PC-9 (cell line): ENCODE measurements around the gene PACSIN1. TPM values are rescaled to one million over a fixed set of nuclear protein-coding genes. Genes with fewer than 3 reads are reported as not detected.

ENCODE experiments used
- BruUV-seq: library from RNA; stranded (reverse); fragments of 400-500 nt; replicated peaks from 2 replicates; lab custom pipeline; 2021; lab: Mats Ljungman, UMichigan
- CTCF ChIA-PET: fragments of 300-600 bp; sonication (Branson Sonifier 250); formaldehyde crosslinking; loops from one replicate; lab custom pipeline; 2022; ENCODE audit warnings: antibody characterized with exemption; lab: Charles Lee
- POLR2A ChIA-PET: fragments of 300-600 bp; sonication (Branson Sonifier 250); formaldehyde crosslinking; loops from one replicate; lab custom pipeline; 2022; ENCODE audit warnings: antibody characterized with exemption; ENCODE audit not compliant: unreplicated experiment; lab: Charles Lee
- DNase-seq, 2 experiments: peaks; one replicate each; pipeline versions ENCODE4 v3.0.0 to v3.0.0-alpha.2; 2015 to 2022; ENCODE audit warnings: mixed read lengths in 1 of 2
- H2AFZ ChIP-seq: fragments of 200-600 bp; sonication (generic); 2 replicates; pipeline ENCODE4 v1.8.1; 2017; ENCODE audit warnings: antibody characterized with exemption
- H3F3A ChIP-seq: fragments of 200-600 bp; sonication (generic); 2 replicates; pipeline ENCODE4 v1.8.1; 2017; ENCODE audit warnings: antibody characterized with exemption, mild to moderate bottlenecking, low read depth; ENCODE audit not compliant: insufficient read depth
- H3K27ac ChIP-seq: fragments of 200-600 bp; sonication (generic); 2 replicates; pipeline ENCODE4 v1.6.1; 2016; ENCODE audit warnings: mixed run types
- H3K27me3 ChIP-seq: fragments of 200-600 bp; sonication (generic); 2 replicates; pipeline ENCODE4 v1.6.1; 2016; ENCODE audit warnings: low read depth, mixed run types; ENCODE audit not compliant: insufficient read depth
- H3K36me3 ChIP-seq: fragments of 200-600 bp; sonication (generic); 2 replicates; pipeline ENCODE4 v1.6.1; 2016; ENCODE audit warnings: low read depth, mixed run types
- H3K4me1 ChIP-seq: fragments of 200-600 bp; sonication (generic); replicated peaks from 2 replicates; pipeline ENCODE4 v1.6.1; 2016; ENCODE audit warnings: mixed run types; ENCODE audit not compliant: insufficient read depth
- H3K4me2 ChIP-seq: fragments of 200-600 bp; sonication (generic); 2 replicates; pipeline ENCODE4 v1.6.1; 2017; ENCODE audit warnings: mixed run types
- H3K4me3 ChIP-seq: fragments of 200-600 bp; sonication (generic); 2 replicates; pipeline ENCODE4 v1.6.1; 2016; ENCODE audit warnings: mixed run types
- H3K79me2 ChIP-seq: fragments of 200-600 bp; sonication (generic); 2 replicates; pipeline ENCODE4 v1.6.1; 2017; ENCODE audit warnings: low read depth, mixed run types
- H3K9me2 ChIP-seq: fragments of 200-600 bp; sonication (generic); 2 replicates; pipeline ENCODE4 v1.8.1; 2017; ENCODE audit warnings: mild to moderate bottlenecking; ENCODE audit not compliant: insufficient read depth
- H3K9me3 ChIP-seq: fragments of 200-600 bp; sonication (generic); 2 replicates; pipeline ENCODE4 v1.8.1; 2016; ENCODE audit warnings: low read depth; ENCODE audit not compliant: insufficient read depth
- H4K20me1 ChIP-seq: fragments of 200-600 bp; sonication (generic); 2 replicates; pipeline ENCODE4 v1.8.1; 2017; ENCODE audit not compliant: insufficient read depth
- EZH2 ChIP-seq: fragments of 200-600 bp; sonication (generic); IDR thresholded peaks from 2 replicates; pipeline ENCODE4 v1.8.0; 2017; ENCODE audit warnings: antibody characterized with exemption, low read depth
- intact Hi-C: fragments of 100-400 bp; cut with micrococcal nuclease; formaldehyde crosslinking; loops from one replicate; pipeline ENCODE4 v1.10.0; 2022; ENCODE audit not compliant: unreplicated experiment
- total RNA-seq: library from RNA; stranded (reverse); gene quantifications from 2 replicates; pipeline ENCODE4 v1.2.3, GENCODE V29; 2021
- TF ChIP-seq, protein P1 (sequence below): fragments of 200-600 bp; sonication (generic); conservative IDR thresholded peaks from 2 replicates; pipeline ENCODE4 v1.6.1; 2017; ENCODE audit warnings: mixed run types, antibody characterized with exemption, mild to moderate bottlenecking, moderate library complexity

Gene PACSIN1
- total RNA-seq, 1 experiment from 2014 or later, result 5.0 TPM

GRCh38 chr6:34528996-34529664 is 63.3 kb downstream of the PACSIN1 start:
- Histone ChIP-seq H3K9me3 (no peaks in the 10 kb centered on the region), H3K4me1 (peaks cover 12% of the 10 kb centered on the region), H3K4me2 (no peak overlapping the region), H3K9me2 (no peaks in the 10 kb centered on the region), H3K36me3 (no peaks in the 10 kb centered on the region), H3K4me3 (no peak overlapping the region), H3F3A (peaks cover 4% of the 10 kb centered on the region; the same call in 1 of the 2 replicates), H3K79me2 (no peaks in the 10 kb centered on the region), H4K20me1 (no peaks in the 10 kb centered on the region), H2AFZ (no peak overlapping the region), H3K27ac (no peak overlapping the region), H3K27me3 (no peaks in the 10 kb centered on the region)
- TF ChIP-seq EZH2, result no peak
- TF ChIP-seq, protein P1, sequence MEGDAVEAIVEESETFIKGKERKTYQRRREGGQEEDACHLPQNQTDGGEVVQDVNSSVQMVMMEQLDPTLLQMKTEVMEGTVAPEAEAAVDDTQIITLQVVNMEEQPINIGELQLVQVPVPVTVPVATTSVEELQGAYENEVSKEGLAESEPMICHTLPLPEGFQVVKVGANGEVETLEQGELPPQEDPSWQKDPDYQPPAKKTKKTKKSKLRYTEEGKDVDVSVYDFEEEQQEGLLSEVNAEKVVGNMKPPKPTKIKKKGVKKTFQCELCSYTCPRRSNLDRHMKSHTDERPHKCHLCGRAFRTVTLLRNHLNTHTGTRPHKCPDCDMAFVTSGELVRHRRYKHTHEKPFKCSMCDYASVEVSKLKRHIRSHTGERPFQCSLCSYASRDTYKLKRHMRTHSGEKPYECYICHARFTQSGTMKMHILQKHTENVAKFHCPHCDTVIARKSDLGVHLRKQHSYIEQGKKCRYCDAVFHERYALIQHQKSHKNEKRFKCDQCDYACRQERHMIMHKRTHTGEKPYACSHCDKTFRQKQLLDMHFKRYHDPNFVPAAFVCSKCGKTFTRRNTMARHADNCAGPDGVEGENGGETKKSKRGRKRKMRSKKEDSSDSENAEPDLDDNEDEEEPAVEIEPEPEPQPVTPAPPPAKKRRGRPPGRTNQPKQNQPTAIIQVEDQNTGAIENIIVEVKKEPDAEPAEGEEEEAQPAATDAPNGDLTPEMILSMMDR, result no peak
- BruUV-seq, result no TSS peak
- no peak for DNase-seq
- POLR2A ChIA-PET, result no interaction called here
- intact Hi-C loops, result loop anchor here (5.0 kb wide), 2 partner anchors 67 to 713 kb away; no protein-coding TSS in a partner anchor
- CTCF ChIA-PET, result no interaction called here

DNA sequence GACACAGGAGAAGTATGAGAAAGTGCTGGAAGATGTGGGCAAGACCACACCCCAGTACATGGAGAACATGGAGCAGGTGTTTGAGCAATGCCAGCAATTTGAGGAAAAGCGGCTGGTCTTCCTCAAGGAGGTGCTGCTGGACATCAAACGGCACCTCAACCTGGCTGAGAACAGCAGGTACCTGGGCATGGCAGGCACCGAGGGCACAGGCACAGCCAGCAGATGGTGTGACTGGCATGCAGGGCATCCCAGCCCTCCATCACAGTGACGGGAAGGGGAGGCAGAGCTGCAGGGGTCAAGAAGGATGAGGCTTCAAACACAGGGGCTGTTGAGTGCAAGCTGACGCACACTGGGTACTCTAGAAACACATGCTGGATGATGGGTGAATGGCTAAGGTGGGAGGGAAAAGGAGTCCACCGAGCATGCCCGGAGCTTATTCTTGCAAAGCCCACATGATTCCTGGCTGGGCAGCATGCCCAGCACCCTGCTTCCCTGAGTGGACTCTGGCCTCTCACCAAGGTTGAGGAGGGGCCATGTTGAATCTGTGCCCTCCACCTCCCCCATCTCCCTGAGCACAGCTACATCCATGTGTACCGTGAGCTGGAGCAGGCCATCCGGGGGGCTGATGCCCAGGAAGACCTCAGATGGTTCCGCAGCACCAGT is 63.9 kb downstream of the PACSIN1 start:
- intact Hi-C loops, result loop anchor here (5.0 kb wide), 2 partner anchors 67 to 713 kb away; no protein-coding TSS in a partner anchor
- H3K9me3 ChIP-seq, result no peaks in the 10 kb centered on the region
- CTCF ChIA-PET, result no interaction called here
- H3K36me3 ChIP-seq, result no peaks in the 10 kb centered on the region
- POLR2A ChIA-PET, result no interaction called here
- H3K4me3 ChIP-seq, result no peak overlapping the region
- H3K4me1 ChIP-seq, result peaks cover 12% of the 10 kb centered on the region
- no peaks in the 10 kb centered on the region for H3K79me2 ChIP-seq
- no peak overlapping the region for H3K4me2 ChIP-seq
- BruUV-seq, result no TSS peak
- TF ChIP-seq, protein P1, result peak; percentile 29; the same call in 1 of the 2 replicates
- TF ChIP-seq EZH2, result no peak
- H2AFZ ChIP-seq, result no peak overlapping the region
- DNase-seq, result peak in 1 of 2 experiments; percentile 41
- no peaks in the 10 kb centered on the region for H3K9me2 ChIP-seq
- peaks cover 4% of the 10 kb centered on the region; the same call in 1 of the 2 replicates for H3F3A ChIP-seq
- no peak overlapping the region for H3K27ac ChIP-seq
- H4K20me1 ChIP-seq, result no peaks in the 10 kb centered on the region
- H3K27me3 ChIP-seq, result no peaks in the 10 kb centered on the region

- Histone ChIP-seq H3K4me2 (no peak overlapping the region), H3K79me2 (no peaks in the 10 kb centered on the region), H3K4me1 (peaks cover 15% of the 10 kb centered on the region), H3K9me2 (no peaks in the 10 kb centered on the region), H3K27me3 (no peaks in the 10 kb centered on the region), H3K4me3 (no peak overlapping the region), H4K20me1 (no peaks in the 10 kb centered on the region), H2AFZ (no peak overlapping the region), H3K27ac (no peak overlapping the region), H3F3A (peaks cover 4% of the 10 kb centered on the region; the same call in 1 of the 2 replicates), H3K36me3 (no peaks in the 10 kb centered on the region), H3K9me3 (no peaks in the 10 kb centered on the region)
- POLR2A ChIA-PET, result no interaction called here
- TF ChIP-seq, protein P1, result no peak
- no peak for TF ChIP-seq EZH2
- no peak for DNase-seq
- CTCF ChIA-PET, result no interaction called here
- intact Hi-C loops, result no loop called here
- no TSS peak for BruUV-seq
Observed at GRCh38 chr6:34530753-34531365, 65.0 kb downstream of the PACSIN1 start.
